ENCODE results near the gene PKP3. TPM values are rescaled to one million over a fixed set of nuclear protein-coding genes. Genes with fewer than 3 reads are reported as not detected.

Gene PKP3
- total RNA-seq, 1 donor from 2014 or later: 117 TPM

GRCh38 chr11:377174-377865 is 16.7 kb upstream of the PKP3 start:
- no peak for TF ChIP-seq POLR2AphosphoS5 (IDR thresholded peaks at IDR 0.05; ENCODE audit: insufficient read depth in 1 of 2, low read depth in 1 of 2)
- TF ChIP-seq, protein P1, sequence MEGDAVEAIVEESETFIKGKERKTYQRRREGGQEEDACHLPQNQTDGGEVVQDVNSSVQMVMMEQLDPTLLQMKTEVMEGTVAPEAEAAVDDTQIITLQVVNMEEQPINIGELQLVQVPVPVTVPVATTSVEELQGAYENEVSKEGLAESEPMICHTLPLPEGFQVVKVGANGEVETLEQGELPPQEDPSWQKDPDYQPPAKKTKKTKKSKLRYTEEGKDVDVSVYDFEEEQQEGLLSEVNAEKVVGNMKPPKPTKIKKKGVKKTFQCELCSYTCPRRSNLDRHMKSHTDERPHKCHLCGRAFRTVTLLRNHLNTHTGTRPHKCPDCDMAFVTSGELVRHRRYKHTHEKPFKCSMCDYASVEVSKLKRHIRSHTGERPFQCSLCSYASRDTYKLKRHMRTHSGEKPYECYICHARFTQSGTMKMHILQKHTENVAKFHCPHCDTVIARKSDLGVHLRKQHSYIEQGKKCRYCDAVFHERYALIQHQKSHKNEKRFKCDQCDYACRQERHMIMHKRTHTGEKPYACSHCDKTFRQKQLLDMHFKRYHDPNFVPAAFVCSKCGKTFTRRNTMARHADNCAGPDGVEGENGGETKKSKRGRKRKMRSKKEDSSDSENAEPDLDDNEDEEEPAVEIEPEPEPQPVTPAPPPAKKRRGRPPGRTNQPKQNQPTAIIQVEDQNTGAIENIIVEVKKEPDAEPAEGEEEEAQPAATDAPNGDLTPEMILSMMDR (IDR thresholded peaks at IDR 0.05): no peak
- TF ChIP-seq POLR2A (IDR thresholded peaks at IDR 0.05): no peak
- no peaks in the 10 kb centered on the region for H3K4me1 ChIP-seq
- H3K27me3 ChIP-seq: no peaks in the 10 kb centered on the region
- no peaks in the 10 kb centered on the region for H3K36me3 ChIP-seq
- H3K4me3 ChIP-seq: no peak overlapping the region
- no peak overlapping the region for H3K27ac ChIP-seq
- DNase-seq (ENCODE audit: extremely low spot score in 2 of 2): no peak
- intact Hi-C loops (cut with DNase I): no loop called here
- H3K9me3 ChIP-seq: no peaks in the 10 kb centered on the region

DNA sequence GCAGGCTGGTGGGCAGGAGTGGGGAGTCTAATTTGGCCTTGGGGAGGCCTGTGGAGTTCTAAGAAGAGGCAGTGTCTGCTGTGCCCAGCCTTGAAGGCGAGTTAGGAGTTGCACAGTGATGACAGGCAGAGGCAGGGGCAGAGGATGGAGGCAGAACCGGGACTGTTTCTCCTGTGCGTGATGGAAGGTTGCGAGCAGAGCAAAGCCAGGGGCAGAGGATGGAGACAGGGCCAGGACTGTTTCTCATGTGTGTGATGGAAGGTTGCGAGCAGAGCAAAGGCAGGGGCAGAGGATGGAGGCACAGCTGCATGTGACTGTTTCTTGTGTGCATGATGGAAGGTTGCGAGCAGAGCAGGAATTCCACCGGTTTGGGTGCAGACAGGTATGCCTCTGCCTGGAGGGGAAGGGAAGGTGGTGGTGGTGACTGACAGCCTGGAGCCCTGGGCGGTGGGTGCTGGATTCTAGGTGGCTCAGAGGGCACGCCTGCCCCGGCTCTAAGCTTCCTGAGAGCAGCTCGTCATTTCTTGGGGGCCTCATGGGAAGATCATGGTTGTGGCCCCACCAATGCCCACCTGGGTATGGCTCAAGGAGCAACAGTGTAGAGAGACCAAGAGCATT is 16.0 kb upstream of the PKP3 start:
- TF ChIP-seq POLR2A (IDR thresholded peaks at IDR 0.05): no peak
- no peak for TF ChIP-seq POLR2AphosphoS5 (IDR thresholded peaks at IDR 0.05; ENCODE audit: insufficient read depth in 1 of 2, low read depth in 1 of 2)
- TF ChIP-seq, protein P1 (IDR thresholded peaks at IDR 0.05): no peak
- no peaks in the 10 kb centered on the region for H3K4me1 ChIP-seq
- H3K27me3 ChIP-seq: no peaks in the 10 kb centered on the region
- no peak overlapping the region for H3K4me3 ChIP-seq
- intact Hi-C loops (cut with DNase I): no loop called here
- H3K9me3 ChIP-seq: no peaks in the 10 kb centered on the region
- DNase-seq (ENCODE audit: extremely low spot score in 2 of 2): no peak
- no peak overlapping the region for H3K27ac ChIP-seq
- no peaks in the 10 kb centered on the region for H3K36me3 ChIP-seq

GRCh38 chr11:379205-380094 is 14.6 kb upstream of the PKP3 start:
- Histone ChIP-seq H3K36me3 (no peaks in the 10 kb centered on the region), H3K4me1 (no peaks in the 10 kb centered on the region), H3K27ac (no peak overlapping the region), H3K27me3 (no peaks in the 10 kb centered on the region), H3K4me3 (no peak overlapping the region), H3K9me3 (no peaks in the 10 kb centered on the region)
- DNase-seq (ENCODE audit: extremely low spot score in 2 of 2): no peak
- no peak for TF ChIP-seq POLR2A (IDR thresholded peaks at IDR 0.05)
- TF ChIP-seq, protein P1 (IDR thresholded peaks at IDR 0.05): no peak
- TF ChIP-seq POLR2AphosphoS5 (IDR thresholded peaks at IDR 0.05; ENCODE audit: insufficient read depth in 1 of 2, low read depth in 1 of 2): no peak
- intact Hi-C loops (cut with DNase I): no loop called here

GRCh38 chr11:380095-380480 is 13.9 kb upstream of the PKP3 start:
- Histone ChIP-seq H3K27me3 (no peaks in the 10 kb centered on the region), H3K36me3 (no peaks in the 10 kb centered on the region), H3K4me1 (no peaks in the 10 kb centered on the region), H3K27ac (no peak overlapping the region), H3K9me3 (no peaks in the 10 kb centered on the region), H3K4me3 (no peak overlapping the region)
- DNase-seq (ENCODE audit: extremely low spot score in 2 of 2): no peak
- intact Hi-C loops (cut with DNase I): no loop called here
- TF ChIP-seq, protein P1 (IDR thresholded peaks at IDR 0.05): no peak
- TF ChIP-seq POLR2A (IDR thresholded peaks at IDR 0.05): no peak
- no peak for TF ChIP-seq POLR2AphosphoS5 (IDR thresholded peaks at IDR 0.05; ENCODE audit: insufficient read depth in 1 of 2, low read depth in 1 of 2)

Measured in vagina (tissue), 2 donors.